Hematopoietic multipotent progenitor cell treated with erythropoietin and hydrocortisone succinate and interleukin-3 and kit ligand, for 6 days (in vitro differentiated cells): Measurements from ENCODE around the gene GRK5.

Source experiments
- DNase-seq: peaks from one replicate; pipeline ENCODE4 v3.0.0-alpha.2; 2015

The GRK5 gene

DNA sequence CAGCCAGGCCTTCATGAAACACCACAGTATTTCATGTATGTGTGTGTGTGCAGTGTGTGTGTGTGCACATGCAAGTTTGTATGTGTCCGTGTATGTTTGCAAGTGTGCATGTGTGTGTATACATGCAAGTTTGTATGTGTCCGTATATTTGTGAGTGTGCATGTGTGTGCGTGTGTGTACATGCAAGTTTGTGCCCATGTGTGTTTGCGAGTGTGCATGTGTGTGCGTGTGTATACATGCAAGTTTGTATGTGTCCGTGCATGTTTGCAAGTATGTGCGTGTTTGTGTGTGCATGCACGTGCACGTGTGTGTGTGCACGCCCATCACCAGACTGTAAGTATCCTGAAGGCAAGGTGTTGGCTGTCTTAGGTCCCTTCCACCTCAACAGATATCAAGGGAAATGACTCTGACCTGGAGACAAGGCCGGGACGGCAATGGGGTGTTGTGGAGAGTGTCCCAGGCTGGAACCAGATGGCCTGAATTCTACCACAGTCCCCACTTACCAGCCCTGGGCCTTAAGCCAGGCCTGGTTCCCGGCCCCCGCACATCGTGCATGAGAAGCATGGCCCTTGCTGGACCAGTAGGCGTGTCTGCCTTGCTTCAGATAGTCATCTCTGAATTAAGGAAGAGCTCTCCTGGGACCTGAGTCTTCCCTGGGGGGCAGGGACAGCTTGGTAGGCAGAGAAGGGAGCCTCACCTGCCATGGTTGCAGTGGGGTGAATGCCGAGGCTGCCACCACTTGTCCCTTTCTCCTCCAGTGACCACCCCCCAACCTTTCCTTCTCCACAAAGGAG is 140.0 kb downstream of the GRK5 start:
- no peak for DNase-seq

GRCh38 chr10:119348106-119348505 is 140.7 kb downstream of the GRK5 start:
- DNase-seq: no peak

GRCh38 chr10:119348516-119349240 is 141.3 kb downstream of the GRK5 start:
- DNase-seq: no peak

- DNase-seq: no peak
Measured at GRCh38 chr10:119349341-119349740, 142.0 kb downstream of the GRK5 start.

- DNase-seq: no peak
Measured at GRCh38 chr10:119349937-119350501, 142.6 kb downstream of the GRK5 start.

DNA sequence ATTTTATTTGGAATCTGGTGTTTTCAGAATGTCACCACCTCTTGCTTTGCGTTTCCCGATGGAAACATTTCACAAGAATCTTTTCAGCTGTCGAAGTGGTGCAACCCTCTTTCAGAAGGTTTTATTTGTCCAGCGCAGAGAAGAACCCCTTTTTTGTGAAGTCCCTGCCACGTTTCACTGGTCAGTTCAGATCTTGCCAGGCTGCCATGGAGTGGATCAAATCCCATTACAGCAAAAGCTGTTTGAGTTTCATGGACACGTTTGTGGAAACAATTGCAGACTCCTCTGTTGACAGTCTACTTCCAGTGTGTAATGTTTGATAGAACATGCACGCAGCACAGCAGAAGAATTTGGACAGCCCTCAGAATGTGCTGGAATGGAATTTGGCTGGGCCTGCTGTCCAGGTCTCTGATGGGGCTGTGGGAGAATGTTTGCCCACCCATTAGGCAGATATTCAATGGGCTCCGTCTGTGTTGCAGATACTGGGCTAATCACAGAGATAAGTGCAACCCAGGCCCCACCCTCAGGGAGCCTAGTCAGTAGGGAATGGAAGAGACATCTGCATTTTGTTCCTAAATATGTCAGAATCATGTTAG is 143.2 kb downstream of the GRK5 start:
- DNase-seq: no peak

GRCh38 chr10:119351189-119351588 is 143.8 kb downstream of the GRK5 start:
- DNase-seq: no peak

GRCh38 chr10:119352042-119352441 is 144.7 kb downstream of the GRK5 start:
- peak; percentile 37 for DNase-seq

DNA sequence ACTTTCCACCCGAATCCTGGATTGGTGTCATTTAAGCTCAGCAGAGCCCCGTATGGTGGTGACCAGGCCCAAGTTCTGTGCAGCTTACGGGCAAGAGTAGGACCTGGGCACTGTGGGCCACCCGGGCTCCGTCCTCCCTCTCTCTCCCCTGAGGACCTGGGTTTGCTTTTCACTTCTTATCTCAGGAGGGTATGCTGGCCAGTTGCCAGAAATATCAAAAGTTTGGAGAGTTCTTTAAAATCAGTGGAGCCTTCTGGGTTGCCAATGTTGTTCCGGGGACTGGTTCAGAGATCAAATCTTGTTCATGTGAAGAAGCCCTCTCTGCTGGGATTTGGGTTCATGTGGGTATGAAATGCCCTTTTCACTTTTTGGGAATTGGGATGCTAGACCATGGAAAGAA is 145.4 kb downstream of the GRK5 start:
- DNase-seq: no peak

GRCh38 chr10:119353421-119353820 is 146.1 kb downstream of the GRK5 start:
- DNase-seq: no peak

GRCh38 chr10:119355930-119356329 is 148.6 kb downstream of the GRK5 start:
- DNase-seq: no peak

GRCh38 chr10:119357412-119358151 is 150.2 kb downstream of the GRK5 start:
- DNase-seq: no peak

- no peak for DNase-seq
Measured at GRCh38 chr10:119358152-119358512, 150.8 kb downstream of the GRK5 start.

GRCh38 chr10:119358567-119358966 is 151.2 kb downstream of the GRK5 start:
- DNase-seq: no peak

DNA sequence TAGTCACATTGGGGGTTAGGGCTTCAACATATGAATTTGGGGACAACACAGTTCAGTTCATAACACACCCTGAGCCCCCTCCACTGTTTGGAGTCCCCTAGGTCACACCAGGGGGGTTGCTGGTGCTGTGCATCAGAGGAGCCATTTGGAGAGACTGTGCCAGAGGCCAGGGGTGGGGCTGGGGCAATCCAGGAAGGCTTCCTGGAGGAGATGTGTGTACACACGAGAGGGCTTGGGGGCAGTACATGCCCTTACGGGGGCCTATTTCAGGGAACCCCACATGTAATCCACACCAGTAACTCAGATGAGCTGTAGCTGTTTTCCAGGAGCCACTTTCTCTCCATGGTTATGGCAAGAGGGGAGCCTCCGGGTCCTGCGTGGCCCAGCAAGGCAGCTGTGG is 151.7 kb downstream of the GRK5 start:
- no peak for DNase-seq

DNA sequence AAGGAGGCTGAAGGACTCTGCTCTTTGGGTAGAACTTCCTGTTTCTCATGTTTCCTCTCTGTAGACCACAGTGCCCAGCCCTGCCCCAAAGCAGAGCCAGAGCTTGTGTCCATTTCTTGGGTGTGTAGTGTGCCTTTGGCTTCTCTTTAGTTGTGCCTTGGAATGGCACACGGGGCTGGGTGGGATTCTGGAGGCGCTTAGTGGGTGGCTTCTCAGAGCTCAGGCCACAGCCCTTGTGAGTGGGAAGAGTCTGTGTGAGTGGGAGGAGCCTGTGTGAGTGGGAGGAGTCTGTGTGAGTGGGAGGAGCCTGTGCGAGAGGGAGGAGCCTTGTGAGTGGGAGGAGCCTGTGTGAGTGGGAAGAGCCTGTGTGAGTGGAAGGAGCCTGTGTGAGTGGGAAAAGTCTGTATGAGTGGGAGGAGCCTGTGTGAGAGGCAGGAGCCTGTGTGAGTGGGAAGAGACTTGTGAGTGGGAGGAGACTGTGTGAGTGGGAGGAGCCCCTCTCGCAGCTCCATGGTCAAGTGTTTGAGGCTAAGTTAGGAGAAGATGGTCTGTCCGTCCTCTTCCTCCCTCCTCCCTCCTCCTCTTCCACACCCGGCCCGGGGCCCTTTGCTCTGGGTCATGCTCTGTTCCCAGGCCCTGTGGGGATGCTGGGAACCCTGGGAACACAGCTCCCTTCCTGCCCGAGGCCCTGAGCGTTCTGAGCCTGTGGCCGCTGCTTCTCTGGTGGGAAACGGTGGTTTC is 153.0 kb downstream of the GRK5 start:
- DNase-seq: peak; percentile 27

- no peak for DNase-seq
Measured at GRCh38 chr10:119361037-119361436, 153.7 kb downstream of the GRK5 start.

- DNase-seq: no peak
Measured at GRCh38 chr10:119362122-119362521, 154.8 kb downstream of the GRK5 start.

DNA sequence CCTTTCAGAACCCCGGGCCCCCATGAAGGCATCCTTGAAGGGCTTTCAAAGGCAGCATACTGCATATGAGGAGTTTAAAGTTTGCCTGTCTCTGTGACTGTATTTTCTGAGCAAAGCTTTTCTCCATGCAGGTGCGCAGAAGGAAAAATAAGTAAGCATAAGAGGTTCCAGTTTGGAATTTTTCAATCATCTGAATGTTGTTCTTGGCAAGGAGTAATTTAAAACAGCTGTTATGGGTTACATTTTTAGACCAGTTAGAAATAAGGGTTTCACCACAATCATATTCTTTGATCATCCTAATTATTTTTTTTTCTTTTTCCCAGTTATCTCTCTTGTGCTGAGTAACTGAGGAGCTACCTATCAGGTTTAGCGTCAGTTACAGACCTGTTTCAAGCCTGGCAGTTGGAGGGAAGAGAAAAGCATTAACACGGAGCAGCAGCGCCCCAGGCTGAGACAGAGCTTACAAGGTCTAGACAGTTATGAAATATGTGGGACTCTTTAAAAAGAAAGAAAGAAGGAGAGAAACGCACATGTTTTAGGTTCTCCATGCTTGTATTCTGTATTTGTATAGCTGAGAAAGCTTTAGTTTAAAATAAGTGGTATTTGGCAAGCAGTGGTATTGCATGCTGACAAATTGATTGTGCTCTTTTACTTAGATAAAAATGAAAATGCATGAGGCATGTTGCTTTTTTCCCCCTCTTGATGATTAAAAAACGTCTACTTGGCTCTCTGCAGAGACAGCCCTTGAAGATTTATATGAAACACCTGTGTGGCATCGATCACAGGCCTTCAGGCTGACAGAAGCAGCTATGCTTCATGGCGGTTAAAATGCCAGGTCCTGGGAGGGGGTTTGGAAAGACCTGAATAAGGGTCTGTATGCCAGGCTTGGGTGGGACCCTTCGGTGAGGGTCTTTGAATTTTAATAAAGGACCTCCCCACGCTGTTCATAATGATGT is 157.6 kb downstream of the GRK5 start:
- no peak for DNase-seq

DNA sequence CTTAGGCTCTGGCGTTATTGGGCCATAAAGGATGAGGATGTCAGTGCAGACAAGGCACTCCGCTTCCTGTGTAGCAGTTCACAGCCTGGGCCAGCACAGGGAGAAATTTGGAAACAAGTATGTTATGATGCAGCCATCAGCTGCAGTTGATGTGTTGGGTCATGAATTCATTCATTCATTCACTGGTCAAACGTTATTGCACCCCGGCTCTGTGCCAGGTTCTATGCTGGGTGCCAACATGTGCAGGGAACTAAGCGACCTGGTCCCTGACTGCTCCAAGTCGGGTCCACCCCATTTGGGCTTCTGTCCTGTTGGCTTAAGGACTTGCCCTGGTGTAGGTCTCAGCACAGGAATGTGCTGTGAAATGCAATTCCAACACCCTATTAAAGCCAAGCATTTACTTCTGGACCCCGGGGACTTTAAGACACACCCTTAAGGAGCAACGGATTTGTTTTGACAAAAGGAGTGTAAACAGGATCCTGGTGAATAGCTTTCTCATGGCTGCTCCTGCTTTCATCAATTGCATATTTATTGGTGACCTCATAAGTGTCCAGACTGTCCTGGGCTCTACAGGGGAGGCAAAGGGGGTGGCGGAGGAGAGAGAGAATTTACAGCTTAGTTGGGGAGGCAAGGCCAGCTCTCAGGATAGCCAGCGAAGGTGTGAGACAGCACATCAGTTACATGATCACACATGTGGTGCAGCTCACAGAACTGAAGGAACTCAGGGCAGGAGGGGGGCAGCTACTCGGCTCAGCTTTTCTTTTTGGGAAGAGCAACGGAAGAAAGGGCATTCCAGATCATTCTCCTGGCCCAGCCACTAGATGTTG is 158.6 kb downstream of the GRK5 start:
- DNase-seq: no peak
